Thyroid gland (tissue), 4 donors: ENCODE data around the gene PARL. TPM values are rescaled to one million over a fixed set of nuclear protein-coding genes. Genes with fewer than 3 reads are reported as not detected.

ENCODE experiments used
- DNase-seq, 2 donors: peaks; one replicate each; pipeline ENCODE4 v3.0.0-alpha.2; 2019
- H3K27ac ChIP-seq, 3 donors: fragments of 200-600 bp; sonication (generic); 1 replicate in 2 of 3; 2 replicates in 1 of 3; pipeline ENCODE4 v1.5.1; 2016 to 2019; ENCODE audit warnings: mild to moderate bottlenecking in 1 of 3, moderate library complexity in 1 of 3
- H3K27me3 ChIP-seq: fragments of 200-600 bp; sonication (generic); one replicate; pipeline ENCODE4 v1.5.1; 2019
- H3K36me3 ChIP-seq, 2 donors: fragments of 200-600 bp; sonication (generic); one replicate each; pipeline ENCODE4 v1.5.1; 2016 to 2019
- H3K4me1 ChIP-seq, 2 donors: fragments of 200-600 bp; sonication (generic); one replicate each; pipeline ENCODE4 v1.5.1; 2017 to 2019
- H3K4me3 ChIP-seq, 3 donors: fragments of 200-600 bp; sonication (generic); replicated peaks in 1 of 3; 1 replicate in 2 of 3; 2 replicates in 1 of 3; pipeline ENCODE4 v1.5.1; 2016; ENCODE audit warnings: mild to moderate bottlenecking in 1 of 3
- H3K9me3 ChIP-seq: fragments of 200-600 bp; sonication (generic); one replicate; pipeline ENCODE4 v1.5.1; 2017
- POLR2A ChIP-seq, 2 donors: fragments of 450-650 bp; IDR thresholded peaks; one replicate each; pipeline ENCODE4 v1.6.1; 2017; ENCODE audit warnings: antibody characterized with exemption in 2 of 2, mild to moderate bottlenecking in 2 of 2, moderate library complexity in 1 of 2
- WGBS, 2 donors: methylation state at CpG; one replicate each; pipeline ENCODE4 v1.1.5; 2017; 5-methylcytosine and 5-hydroxymethylcytosine counted together
- intact Hi-C: fragments of 100-400 bp; cut with DNase I; formaldehyde crosslinking; loops from one replicate; pipeline ENCODE4 v1.15.1; 2023
- total RNA-seq, 4 donors: library from RNA; depleted of rRNA; stranded (reverse); fragments of >200 nt; gene quantifications; one replicate each; pipeline ENCODE4 v1.2.3, GENCODE V29; 2016
- TF ChIP-seq, protein P1 (sequence below), 6 experiments: fragments of 200-600 bp in 3 of 6; fragments of 450-650 bp in 3 of 6; sonication (generic) in 3 of 6; IDR thresholded peaks; one replicate each; pipeline ENCODE4 v1.5.1; 2016 to 2019; ENCODE audit warnings: antibody characterized with exemption in 6 of 6, mild to moderate bottlenecking in 2 of 6, inconsistent platforms in 1 of 6, moderate library complexity in 1 of 6

Gene PARL
- total RNA-seq, 4 donors from 2014 or later: 33.8 to 52.0 (median 42.6) TPM

DNA sequence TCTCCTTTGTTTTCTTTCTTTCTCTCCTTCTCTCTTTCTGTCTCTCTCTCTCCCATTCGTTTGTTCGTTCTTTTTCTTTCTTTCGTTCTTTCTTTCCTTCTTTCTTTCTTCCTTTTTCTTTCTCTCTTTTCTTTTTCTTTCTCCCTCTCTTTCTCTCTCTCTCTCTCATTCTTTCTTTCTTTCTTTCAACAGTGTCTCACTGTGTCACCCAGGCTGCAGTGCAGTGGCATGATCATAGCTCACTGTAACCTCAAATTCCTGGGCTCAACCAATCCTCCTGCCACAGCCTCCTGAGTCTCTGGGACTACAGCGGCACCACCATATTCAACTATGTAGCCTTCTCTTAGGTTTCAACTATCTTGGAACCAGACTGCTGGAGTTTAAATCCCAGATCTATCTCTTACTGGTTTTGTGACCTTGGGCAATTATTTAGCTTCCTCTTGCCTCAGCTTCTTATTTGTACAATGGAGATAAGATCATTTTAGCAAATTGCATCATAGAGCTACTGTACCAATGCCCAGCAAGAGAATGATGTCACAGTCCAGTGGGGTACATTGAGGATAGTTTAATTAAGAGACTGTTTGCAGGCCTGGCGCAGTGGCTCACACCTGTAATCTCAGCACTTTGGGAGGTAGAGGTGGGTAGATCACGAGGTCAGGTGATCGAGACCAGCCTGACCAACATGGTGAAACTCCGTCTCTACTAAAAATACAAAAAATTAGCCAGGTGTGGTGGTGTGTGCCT is 27.3 kb upstream of the PARL start:
- Histone ChIP-seq H3K9me3 (no peaks in the 10 kb centered on the region), H3K27ac (no peak overlapping the region), H3K27me3 (no peaks in the 10 kb centered on the region), H3K4me1 (no peaks in the 10 kb centered on the region), H3K36me3 (no peaks in the 10 kb centered on the region), H3K4me3 (no peak overlapping the region)
- WGBS, 2 donors: 93 to 95% methylated on average over 8 of the region's 8 CpGs
- no peak for DNase-seq
- intact Hi-C loops: no loop called here
- TF ChIP-seq, protein P1, sequence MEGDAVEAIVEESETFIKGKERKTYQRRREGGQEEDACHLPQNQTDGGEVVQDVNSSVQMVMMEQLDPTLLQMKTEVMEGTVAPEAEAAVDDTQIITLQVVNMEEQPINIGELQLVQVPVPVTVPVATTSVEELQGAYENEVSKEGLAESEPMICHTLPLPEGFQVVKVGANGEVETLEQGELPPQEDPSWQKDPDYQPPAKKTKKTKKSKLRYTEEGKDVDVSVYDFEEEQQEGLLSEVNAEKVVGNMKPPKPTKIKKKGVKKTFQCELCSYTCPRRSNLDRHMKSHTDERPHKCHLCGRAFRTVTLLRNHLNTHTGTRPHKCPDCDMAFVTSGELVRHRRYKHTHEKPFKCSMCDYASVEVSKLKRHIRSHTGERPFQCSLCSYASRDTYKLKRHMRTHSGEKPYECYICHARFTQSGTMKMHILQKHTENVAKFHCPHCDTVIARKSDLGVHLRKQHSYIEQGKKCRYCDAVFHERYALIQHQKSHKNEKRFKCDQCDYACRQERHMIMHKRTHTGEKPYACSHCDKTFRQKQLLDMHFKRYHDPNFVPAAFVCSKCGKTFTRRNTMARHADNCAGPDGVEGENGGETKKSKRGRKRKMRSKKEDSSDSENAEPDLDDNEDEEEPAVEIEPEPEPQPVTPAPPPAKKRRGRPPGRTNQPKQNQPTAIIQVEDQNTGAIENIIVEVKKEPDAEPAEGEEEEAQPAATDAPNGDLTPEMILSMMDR (IDR thresholded peaks at IDR 0.05): no peak
- TF ChIP-seq POLR2A (IDR thresholded peaks at IDR 0.05): no peak

DNA sequence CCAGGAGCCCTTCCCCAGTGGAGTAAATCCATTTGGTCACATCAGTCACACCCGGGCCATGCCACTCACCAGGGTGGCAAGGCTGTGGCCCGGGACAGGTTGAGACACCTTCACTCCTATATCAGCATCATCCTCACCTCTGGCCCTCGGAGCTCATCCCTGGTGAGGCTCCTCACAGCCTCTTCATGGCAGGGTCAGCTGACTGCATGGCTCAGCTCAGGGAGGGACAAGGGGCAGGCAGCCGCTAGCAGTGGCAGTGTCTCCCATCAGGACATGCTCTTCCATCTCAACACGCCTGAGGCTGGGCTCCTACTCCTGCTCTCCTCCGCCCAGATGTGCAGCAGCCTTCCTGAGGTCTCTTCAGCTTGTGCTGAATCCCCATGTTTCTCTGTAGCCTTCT is 26.4 kb upstream of the PARL start:
- Histone ChIP-seq H3K4me1 (no peaks in the 10 kb centered on the region), H3K36me3 (no peaks in the 10 kb centered on the region), H3K4me3 (no peak overlapping the region), H3K27me3 (no peaks in the 10 kb centered on the region), H3K9me3 (no peaks in the 10 kb centered on the region), H3K27ac (no peak overlapping the region)
- TF ChIP-seq POLR2A (IDR thresholded peaks at IDR 0.05): no peak
- TF ChIP-seq, protein P1 (IDR thresholded peaks at IDR 0.05): no peak
- no peak for DNase-seq
- 66 to 67% methylated on average over 5 to 6 of the region's 6 CpGs for WGBS, 2 donors
- intact Hi-C loops: no loop called here

DNA sequence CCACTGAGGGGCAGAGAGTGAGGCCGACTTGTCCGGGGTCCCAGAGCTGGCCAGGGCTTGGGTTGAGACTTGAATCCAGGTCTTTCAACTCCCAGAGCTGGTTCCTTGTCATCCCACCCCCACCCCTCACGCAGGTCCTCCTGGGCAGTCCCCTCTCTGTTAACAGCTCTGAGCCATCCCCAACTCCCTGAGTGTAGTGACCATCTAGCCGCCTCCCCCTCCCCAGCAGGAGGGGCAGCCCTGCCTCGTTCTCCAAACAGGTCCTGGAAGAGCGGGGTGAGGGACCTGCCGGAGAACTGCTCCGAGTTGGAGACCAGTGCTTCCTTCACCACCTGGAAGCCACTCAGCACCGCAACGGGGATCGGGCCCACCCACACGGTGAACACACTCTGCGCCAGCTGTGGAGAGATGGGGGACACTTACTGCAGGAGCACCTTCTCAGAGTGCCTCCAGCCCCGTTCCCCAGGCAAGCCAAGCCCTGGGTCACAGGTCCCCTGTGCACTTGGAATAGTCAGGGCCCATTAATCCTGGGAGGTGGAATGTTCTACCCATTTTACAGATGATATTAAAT is 24.4 kb upstream of the PARL start:
- H3K4me3 ChIP-seq: no peak overlapping the region
- no peak for DNase-seq
- 74 to 79% methylated on average over 4 to 12 of the region's 14 CpGs for WGBS, 2 donors
- H3K4me1 ChIP-seq: no peaks in the 10 kb centered on the region
- H3K27ac ChIP-seq: no peak overlapping the region
- no peaks in the 10 kb centered on the region for H3K27me3 ChIP-seq
- intact Hi-C loops: no loop called here
- H3K9me3 ChIP-seq: no peaks in the 10 kb centered on the region
- no peaks in the 10 kb centered on the region for H3K36me3 ChIP-seq
- no peak for TF ChIP-seq POLR2A (IDR thresholded peaks at IDR 0.05)
- TF ChIP-seq, protein P1 (IDR thresholded peaks at IDR 0.05): no peak

DNA sequence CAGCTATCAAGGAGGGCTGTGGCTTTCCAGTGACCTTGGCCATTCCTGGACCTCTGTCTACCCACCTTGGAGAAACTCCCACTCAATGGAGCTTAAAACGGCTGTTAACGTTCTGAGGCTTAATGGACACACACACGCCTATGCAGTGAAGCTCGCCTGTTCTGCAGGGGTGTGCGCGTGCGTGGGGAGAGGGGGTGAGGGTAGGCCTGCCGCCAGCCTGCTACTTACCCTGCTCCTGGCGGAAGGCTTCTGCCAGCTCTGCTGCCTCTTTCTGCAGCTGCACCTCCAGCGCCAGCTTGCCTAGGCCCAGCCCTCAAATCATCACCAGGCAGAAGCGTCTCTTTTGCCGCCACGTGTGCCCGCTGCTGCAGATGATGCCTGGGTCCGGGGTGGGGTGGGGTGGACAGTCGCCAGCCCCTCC is 23.2 kb upstream of the PARL start:
- 66 to 84% methylated on average over 12 to 16 of the region's 16 CpGs for WGBS, 2 donors
- no peak for TF ChIP-seq POLR2A (IDR thresholded peaks at IDR 0.05)
- TF ChIP-seq, protein P1 (IDR thresholded peaks at IDR 0.05): no peak
- H3K27ac ChIP-seq: no peak overlapping the region

DNA sequence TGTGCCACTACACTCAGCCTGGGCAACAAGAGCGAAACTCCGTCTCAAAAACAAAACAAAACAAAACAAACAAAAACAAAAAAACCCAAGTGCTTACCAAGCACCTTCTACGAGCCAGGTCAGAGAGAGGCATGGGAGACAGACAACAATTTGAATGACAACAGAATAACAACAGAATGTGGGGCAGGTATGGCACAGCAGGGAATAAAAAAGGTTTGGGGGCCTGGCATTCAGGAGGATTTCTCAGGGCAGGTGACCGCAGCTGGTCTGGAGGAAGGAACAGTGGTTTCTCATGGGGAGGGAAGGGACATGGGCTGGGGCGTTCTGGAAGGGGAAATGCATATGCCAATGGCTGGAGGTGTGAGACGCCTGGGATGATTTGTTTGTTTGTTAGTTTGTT is 22.5 kb upstream of the PARL start:
- no peak for DNase-seq
- no peak for TF ChIP-seq POLR2A (IDR thresholded peaks at IDR 0.05)
- TF ChIP-seq, protein P1 (IDR thresholded peaks at IDR 0.05): no peak
- Histone ChIP-seq H3K27me3 (no peaks in the 10 kb centered on the region), H3K27ac (no peak overlapping the region), H3K9me3 (no peaks in the 10 kb centered on the region), H3K4me1 (no peaks in the 10 kb centered on the region), H3K36me3 (no peaks in the 10 kb centered on the region), H3K4me3 (no peak overlapping the region)
- intact Hi-C loops: no loop called here
- WGBS, 2 donors: 56 to 67% methylated on average over 6 of the region's 6 CpGs

More for the DNA sequence above, 23.2 kb upstream of the PARL start:
- intact Hi-C loops: no loop called here
- H3K4me1 ChIP-seq: no peaks in the 10 kb centered on the region
- DNase-seq: no peak
- H3K4me3 ChIP-seq: no peak overlapping the region
- H3K36me3 ChIP-seq: no peaks in the 10 kb centered on the region
- H3K9me3 ChIP-seq: no peaks in the 10 kb centered on the region
- H3K27me3 ChIP-seq: no peaks in the 10 kb centered on the region
